HepG2 (cell line): Measurements from ENCODE around the gene TPGS1. TPM values are rescaled to one million over a fixed set of nuclear protein-coding genes. Genes with fewer than 3 reads are reported as not detected.
A peak's percentile ranks its signal among the peaks of the same experiment; 100 is the strongest.

Source experiments
- ATAC-seq: fragments of 200-7000 bp; cut with Tn5 transposase; 3 replicates; pipeline ENCODE4 v1.9.1; 2020; ENCODE audit warnings: mild to moderate bottlenecking, moderate library complexity
- BruUV-seq: library from RNA; stranded (reverse); fragments of 400-500 nt; replicated peaks from 2 replicates; lab custom pipeline; 2021; lab: Mats Ljungman, UMichigan
- CTCF ChIA-PET: fragments of 300-600 bp; formaldehyde crosslinking; extraction: SDS; loops from one replicate; lab custom pipeline; 2021; ENCODE audit warnings: low total read pairs, inconsistent platforms, low intra/inter-chr PET ratio; lab: Yijun Ruan, JAX
- POLR2A ChIA-PET: fragments of 350-600 bp; sonication (Branson Sonifier 250); formaldehyde crosslinking; loops from one replicate; lab custom pipeline; 2020; ENCODE audit warnings: antibody characterized with exemption, inconsistent platforms; lab: Yijun Ruan, JAX
- DNase-seq: peaks from one replicate; pipeline ENCODE4 v3.0.0-alpha.2; 2015; ENCODE audit warnings: low spot score
- FAIRE-seq: peaks from 3 replicates; lab custom pipeline; 2011; peaks lifted over from hg19 to GRCh38; lab: Jason Lieb, UNC
- H2AFZ ChIP-seq: one replicate; pipeline ENCODE4 v1.6.1; 2011; ENCODE audit warnings: low read length, inconsistent platforms
- H3K27ac ChIP-seq: fragments of 300-600 bp; 3 replicates; pipeline ENCODE4 v1.8.0; 2011; ENCODE audit warnings: mixed run types, mild to moderate bottlenecking, mixed read lengths, low read length, inconsistent platforms; ENCODE audit not compliant: insufficient read depth; ENCODE audit errors: extremely low read length
- H3K27me3 ChIP-seq, 2 experiments: fragments of 200-600 bp in 1 of 2; 2 replicates in 1 of 2; 3 replicates in 1 of 2; pipeline versions ENCODE4 v1.6.0 to v1.8.0; 2011; ENCODE audit warnings: low read length in 2 of 2, mild to moderate bottlenecking in 2 of 2, moderate library complexity in 2 of 2, inconsistent platforms in 1 of 2; ENCODE audit not compliant: insufficient read depth in 2 of 2, control insufficient read depth in 1 of 2
- H3K36me3 ChIP-seq, 2 experiments: fragments of 200-600 bp in 1 of 2; replicated peaks in 1 of 2; 2 replicates in 1 of 2; 3 replicates in 1 of 2; pipeline versions ENCODE4 v1.5.1 to v1.8.0; 2011; ENCODE audit warnings: low read length in 2 of 2, inconsistent platforms in 1 of 2; ENCODE audit not compliant: insufficient read depth in 2 of 2, control insufficient read depth in 1 of 2
- H3K4me1 ChIP-seq: 2 replicates; pipeline ENCODE4 v1.5.1; 2012; ENCODE audit warnings: low read length, inconsistent platforms; ENCODE audit not compliant: insufficient read depth
- H3K4me2 ChIP-seq: 2 replicates; pipeline ENCODE4 v1.6.0; 2011; ENCODE audit warnings: low read depth, low read length, inconsistent platforms
- H3K4me3 ChIP-seq, 3 experiments: fragments of 200-600 bp in 1 of 3; sonication (generic), shearing (Covaris generic) in 1 of 3; replicated peaks in 1 of 3; 2 replicates each; pipeline ENCODE4 v1.5.1; 2011 to 2016; ENCODE audit warnings: low read length in 3 of 3, inconsistent platforms in 2 of 3, low read depth in 2 of 3, mild to moderate bottlenecking in 2 of 3, control low read depth in 1 of 3, mixed read lengths in 1 of 3; ENCODE audit not compliant: insufficient read depth in 1 of 3
- H3K79me2 ChIP-seq: one replicate; pipeline ENCODE4 v1.6.1; 2011; ENCODE audit warnings: low read length, inconsistent platforms; ENCODE audit not compliant: insufficient read depth
- H3K9ac ChIP-seq: 2 replicates; pipeline ENCODE4 v1.6.0; 2011; ENCODE audit warnings: mild to moderate bottlenecking, low read depth, low read length, inconsistent platforms; ENCODE audit not compliant: insufficient read depth
- H3K9me3 ChIP-seq: 2 replicates; pipeline ENCODE4 v1.5.1; 2012; ENCODE audit warnings: mild to moderate bottlenecking, low read length
- H4K20me1 ChIP-seq: 2 replicates; pipeline ENCODE4 v1.6.0; 2011; ENCODE audit warnings: inconsistent platforms, mild to moderate bottlenecking, low read length, moderate library complexity; ENCODE audit not compliant: insufficient read depth
- AGO1 ChIP-seq: fragments of 200-400 bp; formaldehyde crosslinking; IDR thresholded peaks from 2 replicates; pipeline ENCODE4 v1.6.1; 2017; ENCODE audit warnings: mild to moderate bottlenecking, low read depth, low read length, moderate library complexity; ENCODE audit not compliant: poor library complexity, severe bottlenecking
- AHR ChIP-seq: IDR thresholded peaks from 2 replicates; pipeline ENCODE4 v1.6.1; 2018; ENCODE audit warnings: missing genetic modification reagents, missing compliant biosample characterization
- ATRX ChIP-seq: sonication (generic); formaldehyde crosslinking; IDR thresholded peaks from 2 replicates; pipeline ENCODE4 v1.4.0; 2020; ENCODE audit warnings: missing genetic modification reagents, borderline replicate concordance
- DNMT3B ChIP-seq: conservative IDR thresholded peaks from 2 replicates; pipeline ENCODE4 v1.6.1; 2016; ENCODE audit warnings: missing biosample characterization, control low read depth
- EEA1 ChIP-seq: sonication (generic); formaldehyde crosslinking; IDR thresholded peaks from 2 replicates; pipeline ENCODE4 v1.5.1; 2020; ENCODE audit warnings: mild to moderate bottlenecking, missing genetic modification reagents, borderline replicate concordance
- HNRNPLL ChIP-seq: fragments of 200-400 bp; formaldehyde crosslinking; IDR thresholded peaks from 2 replicates; pipeline ENCODE4 v1.6.1; 2017; ENCODE audit warnings: mild to moderate bottlenecking, low read depth, low read length; ENCODE audit not compliant: poor library complexity, severe bottlenecking
- JUND ChIP-seq: sonication (generic); formaldehyde crosslinking; IDR thresholded peaks from 2 replicates; pipeline ENCODE4 v1.8.0; 2022; ENCODE audit warnings: mild to moderate bottlenecking, missing genetic modification reagents
- ZEB1 ChIP-seq: IDR thresholded peaks from 2 replicates; pipeline ENCODE4 v1.6.1; 2012; ENCODE audit warnings: mild to moderate bottlenecking, low read depth, inconsistent platforms; ENCODE audit not compliant: insufficient replicate concordance
- ZNF235 ChIP-seq: sonication (generic); formaldehyde crosslinking; IDR thresholded peaks from 2 replicates; pipeline ENCODE4 v1.8.1; 2023; ENCODE audit warnings: mild to moderate bottlenecking, missing genetic modification reagents, borderline replicate concordance
- ZNF263 ChIP-seq: sonication (generic); formaldehyde crosslinking; IDR thresholded peaks from 2 replicates; pipeline ENCODE4 v1.4.0; 2020; ENCODE audit warnings: missing genetic modification reagents
- ZNF687 ChIP-seq: sonication (generic); formaldehyde crosslinking; IDR thresholded peaks from 2 replicates; pipeline ENCODE4 v1.5.1; 2020; ENCODE audit warnings: mild to moderate bottlenecking, missing genetic modification reagents, moderate library complexity
- ZSCAN20 ChIP-seq: sonication (generic); formaldehyde crosslinking; IDR thresholded peaks from 2 replicates; pipeline ENCODE4 v1.4.0; 2020; ENCODE audit warnings: missing genetic modification reagents, mild to moderate bottlenecking, borderline replicate concordance
- WGBS: methylation state at CpG from one replicate; pipeline ENCODE4 v1.1.6; 2017; ENCODE audit warnings: low lambda C conversion rate; 5-methylcytosine and 5-hydroxymethylcytosine counted together
- in situ Hi-C: cut with HindIII; loops from 2 replicates; pipeline ENCODE4 v1.10.0; 2017; ENCODE audit warnings: low pct_unique_long_range_greater_than_20kb; ENCODE audit not compliant: extremely low pct_ligation_motif_present
- intact Hi-C: fragments of 100-400 bp; cut with micrococcal nuclease; formaldehyde crosslinking; loops from one replicate; pipeline ENCODE4 v1.10.0; 2022; ENCODE audit not compliant: unreplicated experiment
- polyA plus RNA-seq, 8 experiments: library from polyadenylated mRNA; depleted of rRNA in 3 of 8; stranded (reverse) in 7 of 8; unstranded in 1 of 8; fragments of >200 nt; fragmentation: Illumina TruSeq in 4 of 8; extraction: Trizol in 4 of 8; gene quantifications; 2 replicates each; pipeline versions ENCODE4 v1.2.1 to v1.2.3, GENCODE V29; 2011 to 2016; ENCODE audit warnings: low read depth in 4 of 8, missing spikeins in 1 of 8, mixed read lengths in 1 of 8; ENCODE audit not compliant: insufficient read depth in 1 of 8
- total RNA-seq, 5 experiments: library from RNA; depleted of rRNA; stranded (reverse); fragments of >200 nt; fragmentation: Illumina TruSeq; extraction: Trizol; gene quantifications; 2 replicates each; pipeline ENCODE4 v1.2.3, GENCODE V29; 2016; ENCODE audit warnings: low read depth in 1 of 5
- TF ChIP-seq, protein P1 (sequence below): sonication (generic); formaldehyde crosslinking; IDR thresholded peaks from 2 replicates; pipeline ENCODE4 v1.4.0; 2020; ENCODE audit warnings: missing genetic modification reagents

The TPGS1 gene
- total and polyA plus RNA-seq, 2 of the 13 experiments (the other 11 are each of a cell fraction or from before 2014, with no cell fraction given), result 1.1 to 6.2 TPM

DNA sequence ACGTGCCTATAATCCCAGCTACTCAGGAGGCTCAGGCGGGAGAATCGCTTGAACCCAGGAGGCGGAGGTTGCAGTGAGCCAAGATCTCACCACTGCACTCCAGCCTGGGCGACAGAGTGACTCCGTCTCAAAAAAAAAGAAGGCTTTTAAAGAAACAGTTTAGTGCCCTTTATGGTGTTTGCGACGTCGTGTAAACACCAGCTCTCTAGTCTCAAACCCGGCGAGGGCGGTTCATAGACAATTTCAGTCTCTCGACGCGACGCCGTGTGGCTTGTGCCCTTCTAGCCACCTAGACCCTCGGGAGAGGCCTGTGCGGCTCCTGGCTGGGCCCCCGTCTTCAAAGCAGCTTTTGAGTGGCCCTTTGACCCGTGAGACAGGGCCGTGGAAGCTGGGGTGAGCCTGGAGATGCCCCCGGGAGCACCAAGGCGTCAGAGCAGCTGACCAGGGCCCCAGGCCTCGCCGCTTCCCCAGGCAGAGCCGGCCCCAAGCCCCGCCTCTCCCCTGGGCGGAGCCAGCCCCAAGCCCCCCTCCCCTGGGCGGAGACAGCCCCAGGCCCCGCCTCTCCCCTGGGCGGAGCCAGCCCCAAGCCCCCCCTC, 16.1 kb upstream of the TPGS1 start (continued):
- TF ChIP-seq DNMT3B (CRISPR knock-in tag), result no peak
- TF ChIP-seq AHR (CRISPR knock-in tag), result no peak
- no peak for TF ChIP-seq ZNF235 (CRISPR knock-in tag)
- no peak for TF ChIP-seq EEA1 (CRISPR knock-in tag)
- TF ChIP-seq ATRX (CRISPR knock-in tag), result no peak
- TF ChIP-seq ZSCAN20, result no peak
- TF ChIP-seq ZNF263 (CRISPR knock-in tag), result peak; percentile 76
- TF ChIP-seq HNRNPLL, result no peak
- TF ChIP-seq JUND (CRISPR knock-in tag), result no peak
- no peak for TF ChIP-seq ZEB1

DNA sequence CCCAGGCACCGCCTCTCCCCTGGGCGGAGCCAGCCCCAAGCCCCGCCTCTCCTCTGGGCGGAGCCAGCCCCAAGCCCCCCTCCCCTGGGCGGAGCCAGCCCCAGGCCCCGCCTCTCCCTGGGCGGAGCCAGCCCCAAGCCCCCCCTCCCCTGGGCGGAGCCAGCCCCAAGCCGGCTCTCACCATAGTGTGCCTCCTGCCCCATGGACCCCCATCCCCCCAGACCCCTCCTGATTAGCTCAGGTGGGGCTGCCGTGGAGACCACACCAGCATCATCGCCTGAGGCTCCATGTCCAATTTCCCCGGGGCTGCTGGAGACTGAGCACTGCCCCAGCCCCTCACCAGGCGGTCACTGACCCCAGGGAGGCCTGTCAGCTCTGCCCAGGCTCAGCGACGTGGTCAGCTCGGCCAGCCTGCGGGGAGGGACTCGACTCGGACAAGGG, 15.2 kb upstream of the TPGS1 start:
- FAIRE-seq, result no peak
- Histone ChIP-seq H3K9me3 (no peaks in the 10 kb centered on the region), H3K79me2 (peaks cover 3% of the 10 kb centered on the region), H3K36me3 (no peaks in the 10 kb centered on the region), H3K4me3 (peak overlapping the region in 1 of 3 experiments; percentile 50; a peak in 1 of 6 replicates), H3K27me3 (no peaks in the 10 kb centered on the region; a peak in 1 of 5 replicates), H3K9ac (no peak overlapping the region), H4K20me1 (no peaks in the 10 kb centered on the region), H2AFZ (no peak overlapping the region), H3K4me1 (peaks cover 53% of the 10 kb centered on the region), H3K27ac (no peak overlapping the region), H3K4me2 (peak overlapping the region; percentile 60)
- intact Hi-C loops, result no loop called here
- no peak for DNase-seq
- ChIA-PET POLR2A (interaction anchor here (1.7 to 2.5 kb wide), 2 partner anchors 14 to 31 kb away, joined by 7 to 14 read pairs; no protein-coding TSS in a partner anchor), CTCF (no interaction called here)
- peak; percentile 11 for ATAC-seq
- no TSS peak for BruUV-seq
- TF ChIP-seq, protein P1, sequence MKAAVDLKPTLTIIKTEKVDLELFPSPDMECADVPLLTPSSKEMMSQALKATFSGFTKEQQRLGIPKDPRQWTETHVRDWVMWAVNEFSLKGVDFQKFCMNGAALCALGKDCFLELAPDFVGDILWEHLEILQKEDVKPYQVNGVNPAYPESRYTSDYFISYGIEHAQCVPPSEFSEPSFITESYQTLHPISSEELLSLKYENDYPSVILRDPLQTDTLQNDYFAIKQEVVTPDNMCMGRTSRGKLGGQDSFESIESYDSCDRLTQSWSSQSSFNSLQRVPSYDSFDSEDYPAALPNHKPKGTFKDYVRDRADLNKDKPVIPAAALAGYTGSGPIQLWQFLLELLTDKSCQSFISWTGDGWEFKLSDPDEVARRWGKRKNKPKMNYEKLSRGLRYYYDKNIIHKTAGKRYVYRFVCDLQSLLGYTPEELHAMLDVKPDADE (CRISPR knock-in tag), result no peak
- TF ChIP-seq AGO1, result peak; percentile 74
- 0 out of 2 replicates have a peak, but pooled peaks have one; percentile 23 for TF ChIP-seq ZNF687 (CRISPR knock-in tag)
- in situ Hi-C loops, result no loop called here
- 19% methylated on average over 8 of the region's 19 CpGs for WGBS
